Measurements from ENCODE around the gene NUDT6.

Gene NUDT6

GRCh38 chr4:122889726-122890125 is 32.7 kb downstream of the NUDT6 start:
- DNase-seq (ENCODE audit: low read depth): no peak
- no peak overlapping the region for H3K4me3 ChIP-seq (ENCODE audit: low read depth, low read length)
- in situ Hi-C loops (cut with HindIII; ENCODE audit: low sequenced_read_pairs): no loop called here
- TF ChIP-seq CTCF (IDR thresholded peaks at IDR 0.05; ENCODE audit: low read depth, low read length, missing control alignments): no peak

- DNase-seq (ENCODE audit: low read depth): no peak
- no peak for TF ChIP-seq CTCF (IDR thresholded peaks at IDR 0.05; ENCODE audit: low read depth, low read length, missing control alignments)
- H3K4me3 ChIP-seq (ENCODE audit: low read depth, low read length): no peak overlapping the region
- in situ Hi-C loops (cut with HindIII; ENCODE audit: low sequenced_read_pairs): no loop called here
Measured at GRCh38 chr4:122884499-122884898, 37.9 kb downstream of the NUDT6 start.

GRCh38 chr4:122882857-122883735 is 39.3 kb downstream of the NUDT6 start:
- in situ Hi-C loops (cut with HindIII; ENCODE audit: low sequenced_read_pairs): no loop called here
- no peak overlapping the region for H3K4me3 ChIP-seq (ENCODE audit: low read depth, low read length)
- TF ChIP-seq CTCF (IDR thresholded peaks at IDR 0.05; ENCODE audit: low read depth, low read length, missing control alignments): no peak
- no peak for DNase-seq (ENCODE audit: low read depth)

- in situ Hi-C loops (cut with HindIII; ENCODE audit: low sequenced_read_pairs): no loop called here
- TF ChIP-seq CTCF (IDR thresholded peaks at IDR 0.05; ENCODE audit: low read depth, low read length, missing control alignments): no peak
- no peak for DNase-seq (ENCODE audit: low read depth)
Measured at GRCh38 chr4:122879001-122879400, 43.4 kb downstream of the NUDT6 start.

GRCh38 chr4:122876456-122876855 is 45.9 kb downstream of the NUDT6 start:
- no peak for TF ChIP-seq CTCF (IDR thresholded peaks at IDR 0.05; ENCODE audit: low read depth, low read length, missing control alignments)
- in situ Hi-C loops (cut with HindIII; ENCODE audit: low sequenced_read_pairs): no loop called here
- H3K4me3 ChIP-seq (ENCODE audit: low read depth, low read length): no peak overlapping the region
- DNase-seq (ENCODE audit: low read depth): no peak

More at GRCh38 chr4:122879001-122879400, 43.4 kb downstream of the NUDT6 start:
- H3K4me3 ChIP-seq (ENCODE audit: low read depth, low read length): no peak overlapping the region

- no peak for DNase-seq (ENCODE audit: low read depth)
- in situ Hi-C loops (cut with HindIII; ENCODE audit: low sequenced_read_pairs): no loop called here
- TF ChIP-seq CTCF (IDR thresholded peaks at IDR 0.05; ENCODE audit: low read depth, low read length, missing control alignments): no peak
- no peak overlapping the region for H3K4me3 ChIP-seq (ENCODE audit: low read depth, low read length)
Measured at GRCh38 chr4:122875949-122876348, 46.4 kb downstream of the NUDT6 start.
